H9 (cell line): Measurements from ENCODE around the gene B3GNT5. TPM values are rescaled to one million over a fixed set of nuclear protein-coding genes. Genes with fewer than 3 reads are reported as not detected.

Experiments used
- DNase-seq: peaks from one replicate; pipeline ENCODE4 v3.0.0-alpha.2; 2017
- H2AFZ ChIP-seq: one replicate; pipeline ENCODE4 v1.6.1; 2013; ENCODE audit warnings: mild to moderate bottlenecking, low read length, control low read depth, moderate library complexity
- H2AK5ac ChIP-seq: 2 replicates; pipeline ENCODE4 v1.6.1; 2013; ENCODE audit warnings: low read length, control low read depth, mixed read lengths; ENCODE audit not compliant: insufficient read length
- H2BK120ac ChIP-seq: one replicate; pipeline ENCODE4 v1.6.1; 2013; ENCODE audit warnings: low read depth, mild to moderate bottlenecking, low read length, control low read depth, inconsistent platforms; ENCODE audit not compliant: poor library complexity, severe bottlenecking
- H2BK12ac ChIP-seq: 2 replicates; pipeline ENCODE4 v1.6.1; 2013; ENCODE audit warnings: low read length, control low read depth, mixed read lengths, low read depth; ENCODE audit not compliant: insufficient read length
- H2BK15ac ChIP-seq: 2 replicates; pipeline ENCODE4 v1.6.1; 2013; ENCODE audit warnings: low read depth, low read length, control low read depth
- H2BK20ac ChIP-seq: one replicate; pipeline ENCODE4 v1.6.1; 2013; ENCODE audit warnings: low read depth, mild to moderate bottlenecking, low read length, control low read depth, inconsistent platforms; ENCODE audit not compliant: poor library complexity, severe bottlenecking
- H2BK5ac ChIP-seq: 2 replicates; pipeline ENCODE4 v1.6.1; 2013; ENCODE audit warnings: low read length, control low read depth, mixed read lengths; ENCODE audit not compliant: insufficient read length
- H3K14ac ChIP-seq: 2 replicates; pipeline ENCODE4 v1.6.1; 2013; ENCODE audit warnings: low read length, control low read depth; ENCODE audit not compliant: insufficient read depth
- H3K18ac ChIP-seq: 2 replicates; pipeline ENCODE4 v1.6.1; 2013; ENCODE audit warnings: low read depth, mild to moderate bottlenecking, mixed read lengths, low read length, control low read depth; ENCODE audit not compliant: insufficient read length
- H3K23ac ChIP-seq: 2 replicates; pipeline ENCODE4 v1.6.1; 2013; ENCODE audit warnings: low read length, control low read depth, mixed read lengths, low read depth; ENCODE audit not compliant: insufficient read length
- H3K23me2 ChIP-seq: 2 replicates; pipeline ENCODE4 v1.6.1; 2013; ENCODE audit warnings: low read depth, mild to moderate bottlenecking, mixed read lengths, low read length, control low read depth; ENCODE audit not compliant: insufficient read length, poor library complexity, severe bottlenecking
- H3K27ac ChIP-seq: 2 replicates; pipeline ENCODE4 v1.5.1; 2013; ENCODE audit warnings: low read length, control low read depth, mixed read lengths, low read depth; ENCODE audit not compliant: insufficient read length
- H3K27me3 ChIP-seq: 2 replicates; pipeline ENCODE4 v1.6.1; 2013; ENCODE audit warnings: low read length, control low read depth, inconsistent platforms; ENCODE audit not compliant: insufficient read depth
- H3K4ac ChIP-seq: 2 replicates; pipeline ENCODE4 v1.6.1; 2013; ENCODE audit warnings: low read depth, mild to moderate bottlenecking, control low read depth, inconsistent platforms, low read length, moderate library complexity
- H3K4me1 ChIP-seq: 2 replicates; pipeline ENCODE4 v1.6.1; 2013; ENCODE audit warnings: low read length, control low read depth, inconsistent platforms; ENCODE audit not compliant: insufficient read depth
- H3K4me2 ChIP-seq: 2 replicates; pipeline ENCODE4 v1.6.1; 2013; ENCODE audit warnings: low read length, control low read depth, mixed read lengths; ENCODE audit not compliant: insufficient read length, insufficient read depth
- H3K56ac ChIP-seq: 2 replicates; pipeline ENCODE4 v1.6.1; 2013; ENCODE audit warnings: low read depth, mild to moderate bottlenecking, mixed read lengths, low read length, control low read depth; ENCODE audit not compliant: insufficient read length
- H3K79me1 ChIP-seq: 2 replicates; pipeline ENCODE4 v1.6.1; 2013; ENCODE audit warnings: low read depth, mild to moderate bottlenecking, moderate library complexity, low read length, control low read depth, inconsistent platforms; ENCODE audit not compliant: insufficient read depth, poor library complexity, severe bottlenecking
- H3K79me2 ChIP-seq: 2 replicates; pipeline ENCODE4 v1.6.1; 2013; ENCODE audit warnings: low read length, control low read depth, inconsistent platforms; ENCODE audit not compliant: insufficient read depth
- H3K9ac ChIP-seq: 2 replicates; pipeline ENCODE4 v1.6.1; 2013; ENCODE audit warnings: low read length, control low read depth, mixed read lengths; ENCODE audit not compliant: insufficient read length; ENCODE audit errors: extremely low read depth
- H3K9me3 ChIP-seq: one replicate; pipeline ENCODE4 v1.6.1; 2013; ENCODE audit warnings: low read depth, low read length, inconsistent platforms; ENCODE audit not compliant: control insufficient read depth
- H3T11ph ChIP-seq: one replicate; pipeline ENCODE4 v1.6.1; 2013; ENCODE audit warnings: mild to moderate bottlenecking, low read length, control low read depth, inconsistent platforms
- H4K20me1 ChIP-seq: one replicate; pipeline ENCODE4 v1.6.1; 2013; ENCODE audit not compliant: control insufficient read depth, insufficient read length, insufficient read depth
- H4K5ac ChIP-seq: 2 replicates; pipeline ENCODE4 v1.6.1; 2013; ENCODE audit warnings: low read depth, mild to moderate bottlenecking, mixed read lengths, low read length, control low read depth; ENCODE audit not compliant: insufficient read length
- H4K8ac ChIP-seq: replicated peaks from 2 replicates; pipeline ENCODE4 v1.6.1; 2013; ENCODE audit warnings: low read length, control low read depth, mixed read lengths, low read depth; ENCODE audit not compliant: insufficient read length
- H4K91ac ChIP-seq: 2 replicates; pipeline ENCODE4 v1.6.1; 2013; ENCODE audit warnings: low read depth, mild to moderate bottlenecking, moderate library complexity, mixed read lengths, low read length, control low read depth; ENCODE audit not compliant: insufficient read length
- H3K27ac Mint-ChIP-seq, 3 experiments: 2 replicates in 2 of 3; 3 replicates in 1 of 3; pipeline ENCODE4 v1.8.0; 2020 to 2021; ENCODE audit warnings: mixed read lengths in 3 of 3, mild to moderate bottlenecking in 1 of 3, moderate library complexity in 1 of 3
- H3K27me3 Mint-ChIP-seq: 2 replicates; pipeline ENCODE4 v1.8.0; 2021; ENCODE audit warnings: low read depth, mild to moderate bottlenecking, moderate library complexity, mixed read lengths
- H3K36me3 Mint-ChIP-seq, 3 experiments: 2 replicates in 2 of 3; 3 replicates in 1 of 3; pipeline ENCODE4 v1.8.0; 2020 to 2021; ENCODE audit warnings: low read depth in 3 of 3, mixed read lengths in 3 of 3; ENCODE audit not compliant: insufficient read depth in 1 of 3
- H3K4me1 Mint-ChIP-seq, 2 experiments: 2 replicates each; pipeline ENCODE4 v1.8.0; 2020; ENCODE audit warnings: mixed read lengths in 2 of 2
- H3K4me3 Mint-ChIP-seq, 2 experiments: 2 replicates in 1 of 2; 3 replicates in 1 of 2; pipeline ENCODE4 v1.8.0; 2020 to 2021; ENCODE audit warnings: mild to moderate bottlenecking in 2 of 2, mixed read lengths in 2 of 2, moderate library complexity in 1 of 2
- H3K9me3 Mint-ChIP-seq, 2 experiments: 2 replicates in 1 of 2; 3 replicates in 1 of 2; pipeline ENCODE4 v1.8.0; 2020; ENCODE audit warnings: mild to moderate bottlenecking in 2 of 2, mixed read lengths in 2 of 2, moderate library complexity in 1 of 2
- total RNA-seq: library from RNA; stranded (reverse); gene quantifications from 2 replicates; pipeline ENCODE4 v1.2.1, GENCODE V29; 2021
- TF ChIP-seq, protein P1 (sequence below): fragments of 200-600 bp; sonication (generic); conservative IDR thresholded peaks from 3 replicates; pipeline ENCODE4 v1.8.0; 2021; ENCODE audit warnings: antibody characterized with exemption, mild to moderate bottlenecking

The B3GNT5 gene
- total RNA-seq, 1 experiment from 2014 or later: 7.3 TPM

DNA sequence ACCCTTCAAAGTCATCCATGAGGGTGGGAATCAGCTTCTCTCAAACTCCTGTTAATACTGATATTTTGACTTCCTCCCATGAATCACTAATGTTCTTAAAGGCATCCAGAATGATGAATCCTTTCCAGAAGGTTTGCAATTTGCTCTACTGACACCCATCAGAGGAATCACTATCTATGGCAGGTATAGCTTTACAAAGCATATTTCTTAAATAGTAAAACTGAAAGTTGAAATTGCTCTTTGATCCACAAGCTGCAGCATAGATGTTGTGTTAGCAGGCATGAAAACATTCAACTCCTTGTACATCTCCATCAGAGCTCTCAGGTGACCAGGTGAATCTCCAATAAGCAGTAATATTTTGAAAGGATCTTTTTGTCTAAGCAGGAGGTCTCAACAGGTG is 66.3 kb downstream of the B3GNT5 start:
- no peak overlapping the region for H2AK5ac ChIP-seq
- H4K91ac ChIP-seq: no peak overlapping the region
- no peak for DNase-seq
- no peak overlapping the region for H3K56ac ChIP-seq
- no peak overlapping the region for H4K8ac ChIP-seq
- H2BK5ac ChIP-seq: no peak overlapping the region
- H3K79me1 ChIP-seq: no peaks in the 10 kb centered on the region
- H3K4me1 ChIP-seq: no peaks in the 10 kb centered on the region
- H3K27me3 ChIP-seq: no peaks in the 10 kb centered on the region
- H3K23ac ChIP-seq: no peak overlapping the region
- no peak overlapping the region for H3K14ac ChIP-seq
- Mint-ChIP-seq H3K4me1 (peaks cover 12 to 14% of the 10 kb centered on the region in 2 experiments), H3K27ac (no peak overlapping the region), H3K27me3 (no peaks in the 10 kb centered on the region), H3K9me3 (no peaks in the 10 kb centered on the region), H3K36me3 (peaks cover 0 to 2% (median 0%) of the 10 kb centered on the region in 3 experiments; a peak in 2 of 7 replicates), H3K4me3 (no peak overlapping the region)
- H3T11ph ChIP-seq: no peak overlapping the region
- no peaks in the 10 kb centered on the region for H3K9me3 ChIP-seq
- H3K27ac ChIP-seq: no peak overlapping the region
- H3K4me2 ChIP-seq: no peak overlapping the region
- H2AFZ ChIP-seq: no peak overlapping the region
- H2BK12ac ChIP-seq: no peak overlapping the region
- H4K20me1 ChIP-seq: no peaks in the 10 kb centered on the region
- no peak overlapping the region for H2BK20ac ChIP-seq
- H3K9ac ChIP-seq: no peak overlapping the region
- H3K4ac ChIP-seq: no peak overlapping the region
- H2BK15ac ChIP-seq: no peak overlapping the region
- TF ChIP-seq, protein P1, sequence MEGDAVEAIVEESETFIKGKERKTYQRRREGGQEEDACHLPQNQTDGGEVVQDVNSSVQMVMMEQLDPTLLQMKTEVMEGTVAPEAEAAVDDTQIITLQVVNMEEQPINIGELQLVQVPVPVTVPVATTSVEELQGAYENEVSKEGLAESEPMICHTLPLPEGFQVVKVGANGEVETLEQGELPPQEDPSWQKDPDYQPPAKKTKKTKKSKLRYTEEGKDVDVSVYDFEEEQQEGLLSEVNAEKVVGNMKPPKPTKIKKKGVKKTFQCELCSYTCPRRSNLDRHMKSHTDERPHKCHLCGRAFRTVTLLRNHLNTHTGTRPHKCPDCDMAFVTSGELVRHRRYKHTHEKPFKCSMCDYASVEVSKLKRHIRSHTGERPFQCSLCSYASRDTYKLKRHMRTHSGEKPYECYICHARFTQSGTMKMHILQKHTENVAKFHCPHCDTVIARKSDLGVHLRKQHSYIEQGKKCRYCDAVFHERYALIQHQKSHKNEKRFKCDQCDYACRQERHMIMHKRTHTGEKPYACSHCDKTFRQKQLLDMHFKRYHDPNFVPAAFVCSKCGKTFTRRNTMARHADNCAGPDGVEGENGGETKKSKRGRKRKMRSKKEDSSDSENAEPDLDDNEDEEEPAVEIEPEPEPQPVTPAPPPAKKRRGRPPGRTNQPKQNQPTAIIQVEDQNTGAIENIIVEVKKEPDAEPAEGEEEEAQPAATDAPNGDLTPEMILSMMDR: no peak
- no peaks in the 10 kb centered on the region for H3K79me2 ChIP-seq
- no peaks in the 10 kb centered on the region for H3K23me2 ChIP-seq
- no peak overlapping the region for H2BK120ac ChIP-seq
- H3K18ac ChIP-seq: no peak overlapping the region
- no peak overlapping the region for H4K5ac ChIP-seq

Other genes starting within 250 kb of the B3GNT5 start
- gene MCCC1, start 153.8 kb upstream of the B3GNT5 start, total RNA-seq: 18.3 and 21.1 TPM in 2 replicates
- gene LAMP3, start 90.5 kb upstream of the B3GNT5 start, total RNA-seq: 0.15 TPM in 1 of 2 replicates, not detected in the other
- gene MCF2L2, start 175.4 kb downstream of the B3GNT5 start, total RNA-seq: 5.5 and 6.4 TPM in 2 replicates